ENCODE results near the gene NOVA1.

Gene NOVA1

DNA sequence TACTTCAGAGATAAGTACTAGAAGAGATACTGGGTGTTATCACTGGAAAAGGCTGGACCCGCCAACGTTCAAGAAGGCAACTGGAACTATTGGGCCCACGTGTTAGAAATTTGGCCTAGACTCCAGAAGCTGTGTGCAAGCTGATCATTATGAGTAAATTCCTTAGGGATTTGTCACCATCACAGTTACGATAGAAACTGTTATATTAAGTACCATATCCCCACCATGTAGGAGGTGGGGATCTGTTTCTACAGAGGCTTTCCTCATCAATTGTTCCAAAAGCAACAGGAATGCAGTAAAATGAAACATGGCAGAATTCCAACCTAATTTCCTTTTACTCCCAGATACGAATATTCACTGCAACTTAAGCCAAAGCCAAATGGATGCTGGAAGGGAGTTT lies 170.7 kb downstream of the NOVA1 start:
- H3K4me1 Mint-ChIP-seq: no peaks in the 10 kb centered on the region
- DNase-seq (ENCODE audit: low spot score in 2 of 2) (no peak), ATAC-seq (no peak)
- H3K4me3 Mint-ChIP-seq: no peak overlapping the region
- no peak overlapping the region for H3K27ac Mint-ChIP-seq
- H3K9me3 Mint-ChIP-seq: peaks cover 13% of the 10 kb centered on the region
- no peaks in the 10 kb centered on the region for H3K36me3 Mint-ChIP-seq

DNA sequence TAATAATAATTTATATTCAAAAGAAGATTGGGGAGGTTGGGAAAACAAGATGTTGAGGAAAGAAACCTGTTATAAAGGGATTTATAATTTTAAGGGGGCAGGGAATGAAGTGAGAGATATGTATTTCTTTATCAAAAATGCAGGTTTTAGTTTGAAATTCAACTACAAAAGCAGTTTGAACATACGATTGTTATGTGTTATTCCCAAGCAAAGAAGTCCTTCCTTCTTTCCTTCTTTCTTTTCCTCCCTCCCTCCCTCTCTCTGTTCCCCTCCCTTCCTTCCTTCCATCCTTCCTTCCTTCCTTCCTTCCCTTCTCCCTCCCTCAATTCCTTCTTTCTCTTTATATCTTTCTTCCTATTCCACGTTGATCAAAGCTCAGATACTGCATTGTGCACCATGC lies 173.3 kb downstream of the NOVA1 start:
- Mint-ChIP-seq H3K4me3 (no peak overlapping the region), H3K9me3 (peaks cover 10% of the 10 kb centered on the region), H3K4me1 (no peaks in the 10 kb centered on the region), H3K36me3 (no peaks in the 10 kb centered on the region), H3K27ac (no peak overlapping the region)
- ATAC-seq: no peak
- no peak for DNase-seq (ENCODE audit: low spot score in 2 of 2)

DNA sequence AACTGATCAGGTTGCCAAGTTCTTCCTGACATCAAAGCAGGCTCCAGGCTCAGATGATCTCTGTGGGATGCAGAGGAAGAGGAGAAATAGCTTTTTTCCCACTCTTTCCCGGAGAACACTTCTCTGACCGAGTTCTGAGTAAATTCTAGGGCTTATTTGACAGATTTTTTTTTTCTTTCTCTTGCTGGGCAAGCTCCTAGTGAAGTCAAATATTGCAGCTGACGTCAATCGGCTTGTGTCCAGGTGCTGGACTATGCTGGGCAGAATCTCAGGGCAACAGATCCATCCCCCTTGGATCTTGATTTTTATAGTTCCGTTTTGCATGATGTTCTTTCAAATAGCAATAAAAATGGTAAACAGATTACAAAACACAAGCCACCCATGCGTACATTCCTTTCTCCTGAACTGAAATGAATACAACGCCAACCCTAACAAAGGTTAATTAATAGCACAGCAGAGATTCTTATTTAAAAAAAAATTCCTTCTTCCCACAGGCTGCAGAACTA lies 182.2 kb downstream of the NOVA1 start:
- ATAC-seq (no peak), DNase-seq (ENCODE audit: low spot score in 2 of 2) (no peak)
- no peaks in the 10 kb centered on the region for H3K4me1 Mint-ChIP-seq
- no peak overlapping the region for H3K27ac Mint-ChIP-seq
- no peaks in the 10 kb centered on the region for H3K36me3 Mint-ChIP-seq
- no peak overlapping the region for H3K4me3 Mint-ChIP-seq
- H3K9me3 Mint-ChIP-seq: peaks cover 30% of the 10 kb centered on the region

DNA sequence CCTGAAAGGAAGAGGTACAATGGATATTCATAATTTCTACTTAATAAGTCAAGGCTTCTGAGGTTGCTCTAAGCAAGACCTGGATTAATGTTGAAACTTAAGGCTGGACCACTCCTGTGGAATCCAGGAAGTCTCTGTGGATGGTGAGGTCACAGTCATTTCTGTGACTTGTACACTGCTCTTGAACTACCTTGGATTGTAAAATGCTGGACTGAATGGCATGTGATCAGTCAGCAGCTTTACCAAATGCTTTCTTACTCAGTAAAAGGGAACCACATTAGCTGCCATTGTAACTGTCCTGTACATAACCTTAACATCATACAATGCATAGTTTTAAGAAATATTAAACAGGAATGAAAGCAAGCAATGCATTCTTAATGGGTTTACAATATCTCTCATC lies 182.9 kb downstream of the NOVA1 start:
- H3K9me3 Mint-ChIP-seq: peaks cover 26% of the 10 kb centered on the region
- no peaks in the 10 kb centered on the region for H3K4me1 Mint-ChIP-seq
- DNase-seq (ENCODE audit: low spot score in 2 of 2) (no peak), ATAC-seq (no peak)
- no peak overlapping the region for H3K27ac Mint-ChIP-seq
- H3K4me3 Mint-ChIP-seq: no peak overlapping the region
- H3K36me3 Mint-ChIP-seq: no peaks in the 10 kb centered on the region

DNA sequence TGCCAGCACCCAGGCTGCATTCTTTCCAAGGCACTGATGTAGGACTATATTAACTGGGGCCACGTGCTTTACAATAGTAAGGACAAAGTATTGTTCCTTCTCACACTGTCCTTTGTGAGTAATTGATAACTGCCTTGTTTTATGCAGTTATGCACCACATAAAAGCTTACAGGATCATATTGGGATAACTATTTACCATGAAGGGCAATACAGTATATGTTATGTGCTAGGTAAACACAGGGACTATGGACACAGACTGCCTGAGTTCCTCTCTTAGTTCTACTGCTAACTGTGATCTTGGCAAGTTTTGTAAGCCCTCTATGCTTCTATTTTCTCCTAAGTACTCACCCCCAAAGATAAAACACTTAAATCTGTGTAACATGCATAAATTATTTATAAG lies 183.7 kb downstream of the NOVA1 start:
- no peak for ATAC-seq
- DNase-seq (ENCODE audit: low spot score in 2 of 2): no peak
- Mint-ChIP-seq H3K9me3 (peaks cover 25% of the 10 kb centered on the region), H3K36me3 (no peaks in the 10 kb centered on the region), H3K4me1 (no peaks in the 10 kb centered on the region), H3K27ac (no peak overlapping the region), H3K4me3 (no peak overlapping the region)

DNA sequence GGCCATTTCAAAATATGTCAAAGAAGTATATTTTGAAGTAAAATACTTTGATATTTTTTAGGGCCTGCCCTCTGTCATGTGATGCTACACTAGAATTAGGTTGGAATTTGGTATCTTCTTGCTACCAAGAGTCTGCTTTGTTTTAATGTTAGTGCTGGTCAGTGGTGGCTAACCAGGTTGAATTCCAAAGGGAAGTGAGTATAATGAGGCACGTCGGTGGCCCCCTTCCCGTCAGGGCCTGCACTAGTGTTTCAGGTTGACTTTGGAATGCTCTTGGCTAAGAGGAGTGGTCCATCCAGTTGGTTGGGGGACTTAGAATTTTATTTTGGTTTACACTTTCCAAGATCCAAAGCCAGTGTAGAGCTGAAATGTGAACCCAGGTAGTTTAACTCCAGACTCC lies 185.4 kb downstream of the NOVA1 start:
- no peaks in the 10 kb centered on the region for H3K4me1 Mint-ChIP-seq
- ATAC-seq (no peak), DNase-seq (ENCODE audit: low spot score in 2 of 2) (no peak)
- no peaks in the 10 kb centered on the region for H3K36me3 Mint-ChIP-seq
- H3K9me3 Mint-ChIP-seq: peaks cover 19% of the 10 kb centered on the region
- H3K4me3 Mint-ChIP-seq: no peak overlapping the region
- no peak overlapping the region for H3K27ac Mint-ChIP-seq

DNA sequence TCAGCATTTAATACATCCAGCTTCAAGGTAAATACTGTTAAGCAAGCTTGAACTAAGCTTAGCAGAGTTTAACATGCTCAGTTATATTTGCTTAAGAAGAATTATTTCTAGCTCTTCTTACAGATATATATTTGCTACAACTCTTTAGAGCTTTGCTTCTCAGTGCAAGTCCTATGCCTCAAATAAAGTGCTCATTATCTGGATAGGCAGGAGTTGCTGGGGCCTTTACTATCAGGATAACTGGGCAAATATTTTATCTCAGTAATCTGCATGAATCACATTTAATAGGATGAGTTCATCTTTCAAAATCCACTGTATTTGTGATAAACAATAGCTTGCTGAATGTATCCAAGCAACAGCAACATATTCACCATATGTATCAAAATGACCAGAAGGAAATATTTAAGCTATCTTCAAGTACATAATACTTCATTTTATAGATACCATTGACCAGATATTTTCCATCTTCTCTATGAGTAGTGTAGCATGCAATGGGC lies 187.6 kb downstream of the NOVA1 start:
- peaks cover 11% of the 10 kb centered on the region for H3K9me3 Mint-ChIP-seq
- H3K27ac Mint-ChIP-seq: no peak overlapping the region
- H3K36me3 Mint-ChIP-seq: no peaks in the 10 kb centered on the region
- no peak overlapping the region for H3K4me3 Mint-ChIP-seq
- H3K4me1 Mint-ChIP-seq: no peaks in the 10 kb centered on the region
- no peak for DNase-seq (ENCODE audit: low spot score in 2 of 2)
- no peak for ATAC-seq

DNA sequence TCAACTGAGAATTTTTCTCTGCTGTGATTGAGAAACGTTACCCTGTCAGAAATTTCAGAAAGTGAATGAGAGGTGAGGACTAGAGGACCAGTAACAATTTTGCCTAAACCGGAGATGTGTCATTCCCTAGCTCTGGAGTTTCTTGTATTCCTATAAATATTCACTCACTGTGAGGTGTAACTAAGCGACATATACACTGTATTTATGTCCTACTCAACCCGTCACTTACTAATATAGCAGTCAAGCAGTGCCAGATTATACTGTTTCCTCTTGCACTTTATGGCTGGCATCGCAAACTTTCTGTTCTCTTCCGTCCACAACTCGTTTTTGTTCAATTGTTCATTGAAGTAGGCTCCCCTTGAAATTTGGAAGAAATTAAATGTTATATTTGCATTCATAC lies 192.9 kb downstream of the NOVA1 start:
- no peaks in the 10 kb centered on the region for H3K4me1 Mint-ChIP-seq
- no peak overlapping the region for H3K4me3 Mint-ChIP-seq
- peaks cover 24% of the 10 kb centered on the region for H3K9me3 Mint-ChIP-seq
- ATAC-seq: no peak
- no peak for DNase-seq (ENCODE audit: low spot score in 2 of 2)
- H3K36me3 Mint-ChIP-seq: no peaks in the 10 kb centered on the region
- H3K27ac Mint-ChIP-seq: no peak overlapping the region

DNA sequence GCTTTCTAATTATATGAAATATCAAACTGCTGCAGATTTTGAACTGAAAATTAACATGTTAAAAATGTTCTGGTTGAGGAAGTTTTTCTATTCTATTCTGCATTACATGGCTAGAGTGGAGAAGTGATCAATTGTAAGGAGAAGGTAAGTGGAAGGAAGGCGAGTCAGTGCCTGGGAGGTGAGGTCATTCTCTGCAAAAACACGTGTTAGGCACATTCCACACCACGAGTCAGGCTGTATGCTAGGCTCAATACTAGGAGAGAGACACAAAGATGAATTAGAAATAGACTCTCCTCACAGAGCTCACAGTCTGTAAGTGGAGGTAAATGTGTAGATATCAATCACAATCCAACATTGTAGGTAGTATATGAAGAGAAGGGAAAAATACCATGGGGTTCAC lies 194.1 kb downstream of the NOVA1 start:
- H3K4me3 Mint-ChIP-seq: no peak overlapping the region
- DNase-seq (ENCODE audit: low spot score in 2 of 2) (no peak), ATAC-seq (no peak)
- H3K27ac Mint-ChIP-seq: no peak overlapping the region
- H3K4me1 Mint-ChIP-seq: no peaks in the 10 kb centered on the region
- H3K36me3 Mint-ChIP-seq: no peaks in the 10 kb centered on the region
- H3K9me3 Mint-ChIP-seq: peaks cover 25% of the 10 kb centered on the region

DNA sequence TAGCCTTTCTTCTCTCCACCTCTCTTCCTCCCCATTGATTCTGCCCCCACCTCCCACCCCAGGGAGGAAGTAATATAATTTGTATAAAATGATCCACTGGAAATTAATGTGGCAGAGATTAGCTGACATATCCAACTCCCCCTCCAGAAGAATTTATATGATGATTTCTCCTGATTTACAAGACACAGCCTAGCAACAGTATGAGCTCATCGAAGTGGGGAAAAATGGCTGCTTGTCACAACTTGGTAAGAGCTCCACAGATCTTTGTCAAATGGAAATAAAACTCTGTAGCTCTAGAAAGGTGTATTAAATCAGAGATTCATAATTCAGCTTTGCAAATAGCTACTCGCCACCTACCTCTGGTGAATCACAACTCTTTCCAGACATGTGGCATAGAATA lies 195.7 kb downstream of the NOVA1 start:
- H3K4me3 Mint-ChIP-seq: no peak overlapping the region
- no peaks in the 10 kb centered on the region for H3K4me1 Mint-ChIP-seq
- DNase-seq (ENCODE audit: low spot score in 2 of 2) (no peak), ATAC-seq (no peak)
- H3K36me3 Mint-ChIP-seq: no peaks in the 10 kb centered on the region
- H3K9me3 Mint-ChIP-seq: peaks cover 25% of the 10 kb centered on the region
- no peak overlapping the region for H3K27ac Mint-ChIP-seq

DNA sequence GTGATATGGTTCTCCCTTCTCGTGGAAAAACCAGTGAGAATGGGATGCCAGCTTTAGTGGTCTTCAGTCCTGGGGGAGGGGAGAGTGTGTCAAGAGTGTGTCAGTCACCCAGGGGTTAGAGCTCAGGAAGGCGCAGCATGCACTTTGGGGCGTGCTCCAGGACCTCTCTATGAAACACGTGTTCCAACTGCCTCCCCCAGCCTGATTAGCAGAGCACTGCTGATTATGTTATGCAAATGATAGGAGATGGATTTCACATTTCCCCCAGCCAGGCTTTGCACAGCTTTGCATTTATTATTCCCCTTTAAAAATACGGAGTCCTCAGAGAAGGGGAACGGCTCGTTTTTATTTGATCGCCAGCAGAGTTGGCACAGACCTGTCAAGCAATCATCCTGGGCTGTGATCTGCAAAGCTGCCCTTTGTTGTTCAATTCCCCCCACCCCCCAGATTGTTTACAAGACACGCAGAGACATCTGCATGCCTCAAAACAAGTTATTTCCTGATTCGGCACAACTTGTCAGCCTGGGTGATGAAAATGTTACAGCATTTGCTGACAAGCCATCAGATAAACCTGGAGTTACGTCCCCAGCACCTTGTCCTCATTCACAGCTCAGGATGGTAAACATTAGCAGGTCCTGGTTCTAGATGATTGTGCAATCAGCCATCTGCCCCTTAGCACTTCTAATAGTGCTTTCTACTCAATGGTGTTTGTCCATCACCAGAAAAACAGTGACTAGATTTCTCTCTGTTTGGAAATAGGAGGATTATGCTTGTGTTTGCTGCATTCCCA lies 196.5 kb downstream of the NOVA1 start:
- H3K36me3 Mint-ChIP-seq: no peaks in the 10 kb centered on the region
- DNase-seq (ENCODE audit: low spot score in 2 of 2) (no peak), ATAC-seq (no peak)
- H3K4me1 Mint-ChIP-seq: no peaks in the 10 kb centered on the region
- peaks cover 27% of the 10 kb centered on the region for H3K9me3 Mint-ChIP-seq
- no peak overlapping the region for H3K27ac Mint-ChIP-seq
- H3K4me3 Mint-ChIP-seq: no peak overlapping the region

DNA sequence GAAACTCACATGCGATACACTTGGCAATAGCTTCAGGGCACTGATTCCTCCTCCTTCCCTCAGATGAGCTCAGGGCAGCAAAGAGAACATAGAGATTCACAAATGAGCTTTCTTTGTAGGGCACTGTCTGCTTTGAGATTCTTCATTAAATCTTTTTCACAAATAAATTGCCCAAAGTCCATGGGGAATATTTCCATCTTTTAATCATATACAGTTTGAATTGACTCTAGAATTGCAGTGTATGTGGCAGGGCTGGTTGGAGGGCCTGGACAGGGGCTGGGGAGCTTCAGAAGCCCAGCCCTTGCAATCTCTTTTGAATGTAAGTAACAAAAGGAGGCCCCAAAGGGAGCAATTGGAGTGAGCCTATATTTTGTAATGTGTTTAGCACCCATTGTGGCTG lies 197.5 kb downstream of the NOVA1 start:
- H3K4me1 Mint-ChIP-seq: no peaks in the 10 kb centered on the region
- H3K4me3 Mint-ChIP-seq: no peak overlapping the region
- no peak for DNase-seq (ENCODE audit: low spot score in 2 of 2)
- no peak overlapping the region for H3K27ac Mint-ChIP-seq
- no peak for ATAC-seq
- peaks cover 28% of the 10 kb centered on the region for H3K9me3 Mint-ChIP-seq
- H3K36me3 Mint-ChIP-seq: no peaks in the 10 kb centered on the region

DNA sequence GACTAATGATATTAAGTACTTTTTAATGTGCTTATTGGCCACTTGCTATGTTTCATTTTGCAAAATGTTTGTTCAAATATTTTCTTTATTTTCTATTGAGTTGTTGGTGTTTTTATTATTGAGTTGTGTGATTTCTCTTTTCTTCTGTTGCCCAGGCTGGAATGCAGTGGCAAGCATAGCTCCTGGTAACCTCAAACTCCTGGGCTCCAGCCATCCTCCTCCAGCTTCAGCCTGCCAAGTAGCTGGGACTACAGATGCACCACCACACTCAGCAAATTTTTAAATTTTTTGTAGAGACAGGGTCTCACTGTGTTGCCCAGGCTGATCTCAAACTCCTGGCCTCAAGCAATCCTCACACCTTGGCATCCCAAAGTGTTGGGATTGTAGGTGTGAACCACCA lies 199.2 kb downstream of the NOVA1 start:
- H3K4me1 Mint-ChIP-seq: no peaks in the 10 kb centered on the region
- ATAC-seq (no peak), DNase-seq (ENCODE audit: low spot score in 2 of 2) (no peak)
- H3K4me3 Mint-ChIP-seq: no peak overlapping the region
- H3K27ac Mint-ChIP-seq: no peak overlapping the region
- H3K36me3 Mint-ChIP-seq: no peaks in the 10 kb centered on the region
- H3K9me3 Mint-ChIP-seq: peaks cover 20% of the 10 kb centered on the region

All from stimulated activated effector memory CD8-positive, alpha-beta T cell treated with anti-CD3 and anti-CD28 coated beads, Interleukin-12 subunit alpha, Interleukin-12 subunit beta, amount 100 ng/mL, for 72 hours (primary cell).